Suppressor macrophage treated with lipopolysaccharide for 1 hour (primary cell): ENCODE data around the gene HLA-DPA1.
"Not testable (repeated sequence)": the region's sequence is repeated elsewhere in the genome, so short reads cannot be mapped to it uniquely, and the experiment has no call there.

Source experiments
- DNase-seq, 3 donors: peaks; one replicate each; pipeline ENCODE4 v3.0.0-alpha.2; 2020 to 2022

The HLA-DPA1 gene

DNA sequence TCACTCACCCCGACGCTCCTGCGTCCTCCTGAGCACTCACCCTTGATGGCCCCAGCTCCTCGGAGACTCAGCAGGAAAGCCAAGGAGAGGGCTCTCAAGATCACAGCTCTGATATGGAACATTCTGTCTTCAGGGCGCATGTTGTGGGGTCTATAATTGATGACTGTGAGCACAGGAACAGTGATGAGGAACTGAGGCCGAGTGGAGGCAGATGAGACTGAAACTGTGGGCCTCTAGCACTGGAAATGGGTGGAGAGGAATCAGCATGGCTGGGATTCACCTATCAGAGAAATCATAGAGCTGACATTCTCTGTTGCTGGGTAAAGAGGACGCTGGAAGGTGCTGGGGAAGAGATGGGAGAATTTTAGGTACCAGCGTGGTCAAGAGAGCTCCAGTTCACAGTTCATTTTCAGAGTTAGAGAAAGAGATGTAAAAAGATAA is at the start of gene HLA-DPA1:
Gene HLA-DPA1 (minus strand): TSS at position 219 of the 441 bp plus-strand sequence.
- peak; percentile 77 to 85 (median 82) for DNase-seq

DNA sequence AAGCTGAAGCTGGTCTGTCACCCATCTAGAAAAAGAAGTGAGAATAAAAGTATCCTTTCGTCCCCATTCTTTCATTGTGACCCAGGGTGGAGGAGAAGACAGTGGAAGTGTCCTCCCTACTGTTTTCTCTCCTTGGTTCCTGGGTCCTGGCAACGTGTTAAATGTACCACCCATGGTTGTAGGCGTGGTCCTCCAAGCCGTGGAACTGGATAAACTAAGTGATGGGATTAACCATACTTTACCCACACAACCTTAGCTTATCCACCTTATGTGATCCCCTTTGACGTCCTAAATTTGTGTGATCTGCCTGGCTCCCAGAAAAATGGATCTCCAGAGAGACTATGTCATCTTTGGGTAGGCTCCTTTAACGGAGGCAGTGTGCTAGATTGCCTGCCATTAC is 49.7 kb upstream of the HLA-DPA1 start:
- DNase-seq, result no peak

DNA sequence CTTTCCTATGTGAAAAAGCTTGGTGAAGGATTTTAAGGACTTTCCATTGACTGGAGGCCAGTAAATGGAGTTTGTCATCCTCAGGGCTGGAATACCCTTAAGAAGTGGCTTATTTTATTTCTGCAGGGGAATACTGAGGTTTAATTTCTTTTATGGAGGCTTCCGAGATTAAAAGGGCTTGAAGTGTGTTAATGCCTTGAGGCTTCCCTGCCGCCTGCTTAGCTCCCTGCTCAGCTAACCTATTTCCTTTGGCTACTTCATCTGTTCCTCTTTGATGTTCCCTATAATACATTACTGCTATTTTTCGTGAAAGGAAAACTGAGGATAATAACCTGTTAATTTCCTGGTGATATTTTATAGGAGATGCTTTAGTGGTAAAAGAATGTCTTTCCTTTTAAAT is 46.6 kb upstream of the HLA-DPA1 start:
- no peak for DNase-seq

DNA sequence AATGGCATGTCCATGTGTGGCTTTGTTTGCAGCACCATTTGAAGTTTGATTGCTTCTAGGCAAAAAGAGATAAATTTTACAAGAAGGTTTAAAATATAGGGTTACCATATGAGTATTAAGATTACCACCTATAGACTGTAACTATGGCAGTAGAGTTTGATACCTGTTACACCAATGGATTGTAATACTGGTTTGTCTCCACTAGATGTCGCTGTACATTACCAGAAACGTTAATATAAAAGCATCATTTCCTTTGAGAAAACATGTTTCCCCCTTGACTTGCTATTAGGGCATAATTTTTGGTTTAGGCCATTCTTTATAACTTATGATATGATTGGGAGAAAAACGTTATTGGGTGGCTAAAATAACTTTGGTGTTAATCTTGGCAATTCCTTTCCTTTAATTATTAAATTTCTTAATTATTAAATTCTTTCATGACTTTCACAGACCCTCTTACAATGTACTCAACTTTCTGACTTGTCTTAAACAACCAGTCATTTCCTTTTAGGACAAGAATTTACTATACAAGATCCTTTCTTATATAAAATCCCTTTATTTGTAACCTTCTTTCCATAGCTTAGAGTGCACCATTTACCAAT is 45.2 kb upstream of the HLA-DPA1 start:
- DNase-seq, result peak; percentile 66 to 84 (median 82)

DNA sequence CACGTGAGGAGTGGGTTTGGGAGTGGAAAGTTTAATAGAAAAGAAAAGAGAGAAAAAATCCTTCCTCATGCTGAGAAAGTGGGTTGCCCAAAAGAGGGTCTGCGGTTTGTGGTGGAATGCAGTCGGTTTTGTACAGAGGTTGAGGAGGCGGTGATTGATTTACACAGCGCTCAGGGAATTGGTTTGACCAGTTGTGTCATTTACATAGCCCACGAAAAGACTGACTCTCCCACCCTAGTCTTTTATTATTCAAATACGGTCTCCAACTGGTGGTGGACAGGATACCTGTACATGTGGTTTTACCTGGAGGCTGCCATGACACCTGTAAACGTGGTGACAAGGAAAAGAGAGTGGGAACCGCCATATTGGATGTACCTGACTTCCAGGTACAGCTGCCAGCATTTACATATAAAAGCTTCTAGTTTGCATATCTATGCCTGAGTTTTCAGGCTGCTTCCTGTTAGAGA is 44.4 kb upstream of the HLA-DPA1 start:
- DNase-seq, result no peak

DNA sequence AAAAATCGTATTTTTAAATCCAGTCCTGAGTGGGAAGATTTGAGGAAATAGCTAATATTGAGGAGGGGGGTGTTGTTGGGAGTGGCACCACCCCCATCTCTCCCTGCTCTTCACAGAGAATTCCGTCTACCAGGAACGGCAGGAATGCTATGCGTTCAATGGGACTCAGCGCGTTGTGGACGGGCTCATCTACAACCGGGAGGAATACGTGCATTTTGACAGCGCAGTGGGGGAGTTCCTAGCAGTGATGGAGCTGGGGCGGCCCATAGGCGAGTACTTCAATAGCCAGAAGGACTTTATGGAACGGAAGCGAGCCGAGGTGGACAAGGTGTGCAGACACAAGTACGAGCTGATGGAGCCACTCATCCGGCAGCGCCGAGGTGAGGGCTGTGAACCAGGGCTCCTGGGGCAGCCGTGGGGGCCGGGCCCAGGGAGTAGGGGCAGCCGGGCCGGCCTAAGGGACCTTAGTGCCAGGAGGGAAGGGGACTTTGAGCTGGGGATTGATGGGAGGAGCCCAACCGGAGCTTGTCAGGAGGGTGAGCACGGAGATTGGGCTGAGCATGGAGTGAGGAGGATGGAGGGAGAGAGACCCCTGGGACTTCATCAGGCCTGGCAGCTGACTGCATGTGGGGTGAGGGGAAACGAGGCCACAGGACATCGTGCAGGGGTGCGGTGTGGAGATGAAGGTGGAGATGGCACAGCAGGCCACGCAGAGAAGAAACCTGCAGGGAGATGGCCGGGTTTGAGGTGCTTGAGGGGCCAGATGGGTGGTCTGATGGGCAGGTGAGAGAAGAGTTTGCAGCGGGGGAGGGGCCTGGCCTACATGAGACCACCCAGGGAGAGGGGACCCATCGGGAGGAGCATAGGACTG is 43.6 kb upstream of the HLA-DPA1 start:
- DNase-seq, result no peak

DNA sequence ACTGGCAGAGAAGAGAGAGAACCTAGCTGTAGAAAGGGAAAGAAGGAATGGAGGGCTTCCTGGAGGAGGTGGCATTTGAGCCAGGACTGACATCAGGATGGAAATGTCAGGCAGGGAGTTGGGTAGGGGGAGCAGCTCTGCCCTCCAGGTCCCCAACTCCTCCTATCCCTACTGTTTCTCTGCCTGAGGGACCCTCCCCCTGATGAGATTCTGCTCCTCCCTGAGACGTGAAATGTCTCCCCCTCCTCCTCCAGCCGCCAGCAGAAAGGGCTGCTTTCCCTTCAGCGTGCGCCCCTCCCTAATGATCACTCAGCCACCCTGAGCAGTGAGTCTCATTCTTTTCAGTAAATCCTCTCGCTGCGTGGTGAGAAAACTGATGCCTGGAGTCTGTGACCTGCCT is 43.0 kb upstream of the HLA-DPA1 start:
- no peak for DNase-seq

DNA sequence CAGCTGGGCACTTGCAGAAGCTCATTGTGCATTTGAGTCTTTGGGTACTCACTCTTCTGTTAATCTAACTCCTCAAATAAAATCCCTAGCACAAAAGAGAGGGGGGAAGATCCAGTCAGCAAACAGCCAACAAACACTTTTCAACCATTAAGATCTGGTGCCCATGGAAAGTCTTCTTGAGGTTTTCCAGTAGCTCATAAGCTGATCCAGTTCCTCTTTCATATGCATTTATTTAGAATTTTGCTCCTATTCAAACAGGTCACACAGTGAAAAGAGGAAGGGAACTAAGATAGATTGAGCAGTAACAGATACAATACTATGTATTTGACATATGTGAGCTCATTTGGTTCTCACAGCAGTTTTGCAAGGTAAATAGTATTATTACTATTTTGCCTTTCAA is 41.0 kb upstream of the HLA-DPA1 start:
- DNase-seq, result peak; percentile 38 to 77 (median 63)

DNA sequence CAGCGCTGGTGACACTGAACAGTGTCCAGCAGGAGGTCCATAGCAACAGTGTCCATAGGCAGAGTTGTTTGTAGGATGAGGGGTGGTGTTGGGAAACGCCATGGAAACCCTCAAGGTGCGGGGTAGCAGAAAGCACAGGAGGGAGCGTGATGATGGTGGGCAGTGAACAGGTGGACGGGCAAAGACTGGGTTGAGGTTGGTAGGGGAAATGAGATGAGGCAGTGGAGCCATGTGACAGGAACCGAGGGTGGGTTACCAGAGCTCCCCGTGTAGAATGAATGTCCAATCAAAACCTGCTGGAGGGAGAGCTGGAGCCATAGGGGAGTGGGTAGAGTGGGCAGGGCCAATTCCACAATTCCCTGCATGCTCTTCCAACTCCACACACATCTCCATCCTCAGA is 40.3 kb upstream of the HLA-DPA1 start:
- no peak for DNase-seq

DNA sequence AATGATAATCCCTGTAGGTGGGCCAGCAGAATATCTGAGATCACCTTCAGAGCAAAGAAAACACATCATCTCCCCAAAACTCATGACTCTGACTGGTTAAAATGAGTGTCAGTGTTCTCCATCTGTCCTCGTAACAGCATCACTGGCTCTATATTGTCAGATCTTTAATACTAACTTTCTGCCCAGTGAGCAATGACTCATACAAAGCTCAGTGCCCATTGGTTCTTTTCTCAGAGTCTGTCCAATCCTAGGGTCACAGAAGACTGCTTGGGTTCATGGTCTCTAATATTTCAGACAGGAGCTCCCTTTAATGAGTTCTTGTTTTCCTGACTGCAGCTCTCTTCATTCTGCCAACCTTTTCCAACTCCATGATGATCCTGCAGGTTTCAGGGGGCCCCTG is 38.7 kb upstream of the HLA-DPA1 start:
- DNase-seq, result peak; percentile 55 to 80 (median 70)

DNA sequence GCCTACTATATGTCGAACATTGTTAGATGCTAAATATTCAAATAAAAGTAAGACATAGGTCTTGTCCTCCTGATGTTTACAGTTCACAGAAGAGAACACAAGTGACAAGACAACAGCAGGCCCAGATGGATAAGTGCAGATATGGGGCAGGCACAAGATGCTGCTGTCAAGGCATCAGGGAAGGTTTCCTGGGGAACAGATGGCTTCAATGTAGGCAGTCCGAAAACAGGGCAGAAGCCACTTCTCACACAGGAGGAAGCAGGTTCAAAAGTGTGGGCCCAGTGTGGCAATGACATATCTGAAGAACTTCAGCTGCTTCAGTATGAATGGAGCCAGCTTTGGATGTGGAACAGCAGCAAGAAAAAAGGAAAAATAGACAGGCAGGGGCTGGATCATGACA is 34.9 kb upstream of the HLA-DPA1 start:
- no peak for DNase-seq

DNA sequence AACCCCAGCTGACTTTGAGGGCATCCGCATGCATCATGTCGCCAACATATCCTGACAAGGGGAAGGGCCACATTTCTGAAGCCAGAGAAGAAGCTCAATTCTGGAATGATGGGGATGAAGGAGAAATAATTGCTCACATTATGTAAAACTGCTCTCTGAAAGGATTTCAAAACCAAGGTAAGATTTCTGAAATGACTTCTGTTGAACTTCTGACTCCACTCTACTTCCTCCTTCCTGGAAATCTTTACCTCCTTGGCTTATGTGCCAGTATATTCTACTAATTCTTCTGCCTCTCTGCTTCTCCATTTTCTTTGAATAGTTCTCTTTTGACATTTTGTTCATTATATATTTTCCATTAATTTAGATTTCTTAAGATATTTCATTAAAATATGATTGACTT is 34.2 kb upstream of the HLA-DPA1 start:
- peak in 2 of 3 donors; percentile 39 to 47 for DNase-seq

DNA sequence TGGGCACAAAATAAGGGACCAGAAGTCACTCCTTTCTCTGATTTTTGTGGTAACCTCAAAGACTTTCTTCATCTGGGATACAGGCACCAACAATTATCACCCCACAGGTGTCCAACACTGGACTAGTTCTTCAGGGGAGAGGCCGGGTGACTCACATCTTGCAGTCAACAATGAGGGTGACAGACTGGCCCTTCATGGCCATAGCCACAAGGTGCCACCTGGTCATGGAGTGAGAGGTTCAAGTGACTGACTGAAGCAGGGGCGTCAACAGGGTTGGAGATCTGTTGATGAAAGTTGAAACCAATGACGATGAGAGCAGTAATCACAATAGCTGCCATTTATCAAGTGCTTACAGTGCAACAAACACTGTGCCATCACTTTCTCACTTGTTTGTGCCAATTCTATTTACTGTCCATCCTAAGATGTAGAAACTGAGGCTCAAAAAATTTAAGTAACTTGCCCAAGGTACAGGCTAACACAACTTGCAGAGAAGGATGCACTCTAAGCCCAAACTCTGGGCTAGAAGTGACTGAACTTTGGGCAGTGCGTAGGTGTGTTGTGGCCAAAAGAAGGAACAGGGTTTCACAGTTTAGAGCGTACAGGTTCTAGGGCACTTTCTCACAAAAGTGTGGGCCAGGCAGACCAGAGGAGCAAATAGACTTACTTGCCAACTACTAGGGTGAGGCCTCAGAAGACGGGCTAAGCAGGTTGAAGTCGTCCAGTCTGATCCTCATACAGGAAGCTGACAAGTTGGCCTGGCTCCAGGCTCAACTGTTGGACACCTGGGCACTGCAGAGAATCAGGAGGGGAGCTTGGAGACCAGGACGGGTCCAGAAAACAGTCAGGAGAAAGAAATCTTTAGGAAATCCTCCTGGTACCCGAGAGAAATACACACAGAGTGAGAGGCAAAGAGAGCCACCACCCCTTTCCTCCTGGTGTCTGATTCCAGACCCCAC is 32.7 kb upstream of the HLA-DPA1 start:
- no peak for DNase-seq

DNA sequence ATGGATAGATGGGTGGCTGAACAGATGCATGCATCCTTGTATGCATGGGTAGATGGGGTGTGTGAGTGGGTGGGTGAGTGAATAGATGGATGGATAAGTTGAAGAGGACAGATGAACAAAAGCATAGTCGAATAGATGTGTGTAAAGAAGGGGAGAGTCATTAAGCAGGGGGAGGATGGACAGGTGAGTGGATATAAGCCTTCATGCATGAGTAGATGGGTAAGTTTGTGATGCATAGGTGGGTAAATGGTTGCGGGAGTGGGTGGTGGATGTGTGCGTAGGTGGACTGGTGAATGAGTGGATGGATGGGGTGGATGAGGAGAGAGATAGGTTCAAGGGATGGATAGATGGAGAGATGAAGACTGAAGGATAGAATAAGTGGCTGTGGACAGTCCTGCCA is 31.9 kb upstream of the HLA-DPA1 start:
- DNase-seq, result no peak

DNA sequence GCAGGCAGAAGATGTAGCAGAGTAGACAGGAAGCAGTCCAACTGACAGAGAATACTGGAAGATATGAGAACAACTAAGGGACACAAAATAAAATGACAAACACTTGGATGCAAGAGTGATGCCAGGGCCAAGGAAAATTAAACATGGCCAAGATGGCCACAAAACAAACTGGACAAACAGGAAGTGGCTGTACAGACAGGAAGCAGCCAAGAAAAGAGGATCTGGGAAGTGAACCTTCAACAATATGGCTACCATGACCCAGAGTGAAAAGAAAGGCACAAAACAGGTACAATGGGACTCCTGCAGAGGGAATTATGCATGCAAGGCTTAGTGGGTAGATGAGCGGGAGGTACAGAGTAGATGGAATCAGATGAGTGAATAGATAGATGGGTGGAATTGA is 31.4 kb upstream of the HLA-DPA1 start:
- DNase-seq, result no peak

DNA sequence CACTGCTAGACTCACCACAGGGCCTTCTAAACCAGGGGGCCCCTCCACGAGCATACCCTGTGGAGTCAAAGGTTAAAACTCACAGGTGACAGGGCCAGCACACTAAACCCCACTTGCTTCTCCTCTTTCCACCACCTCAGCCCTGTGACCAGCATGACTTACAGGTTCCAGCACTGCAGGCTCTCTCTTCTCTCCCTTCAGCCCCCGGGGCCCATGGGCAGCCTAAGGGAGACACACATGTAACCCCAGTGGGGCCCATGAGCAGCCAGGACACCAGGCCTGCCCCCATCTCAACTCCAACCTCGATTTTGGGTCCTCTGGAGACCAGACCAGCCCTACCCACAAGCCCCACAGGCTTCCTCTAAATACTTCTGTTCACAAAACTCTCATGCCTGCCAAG is 30.3 kb upstream of the HLA-DPA1 start:
- DNase-seq, result no peak

DNA sequence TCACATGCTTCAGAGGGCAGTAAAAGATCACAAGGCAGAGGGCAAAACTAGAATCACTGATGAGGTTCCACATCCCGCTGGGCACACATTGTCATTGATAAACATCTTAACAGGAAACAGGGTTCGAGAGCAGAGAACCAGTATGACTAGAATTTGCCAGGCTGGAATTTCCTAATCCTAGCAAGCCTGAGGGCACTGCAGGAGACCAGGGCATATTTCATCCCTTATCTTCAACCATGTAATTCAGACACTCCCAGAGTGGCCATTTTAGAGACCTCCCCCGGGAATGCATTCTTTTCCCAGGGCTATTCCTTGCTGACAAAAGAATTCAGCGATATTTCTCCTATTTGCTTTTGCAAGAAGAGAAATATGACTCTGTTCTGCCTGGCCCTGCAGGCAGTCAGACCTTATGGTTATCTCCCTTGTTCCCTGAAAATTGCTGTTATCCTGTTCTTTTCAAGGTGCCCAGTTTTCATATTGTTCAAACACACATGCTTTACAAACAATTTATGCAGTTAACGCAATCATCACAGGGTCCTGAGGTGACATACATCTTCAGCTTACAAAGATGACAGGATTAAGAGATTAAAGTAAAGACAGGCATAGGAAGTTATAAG is 27.8 kb upstream of the HLA-DPA1 start:
- DNase-seq, result not testable (repeated sequence)

DNA sequence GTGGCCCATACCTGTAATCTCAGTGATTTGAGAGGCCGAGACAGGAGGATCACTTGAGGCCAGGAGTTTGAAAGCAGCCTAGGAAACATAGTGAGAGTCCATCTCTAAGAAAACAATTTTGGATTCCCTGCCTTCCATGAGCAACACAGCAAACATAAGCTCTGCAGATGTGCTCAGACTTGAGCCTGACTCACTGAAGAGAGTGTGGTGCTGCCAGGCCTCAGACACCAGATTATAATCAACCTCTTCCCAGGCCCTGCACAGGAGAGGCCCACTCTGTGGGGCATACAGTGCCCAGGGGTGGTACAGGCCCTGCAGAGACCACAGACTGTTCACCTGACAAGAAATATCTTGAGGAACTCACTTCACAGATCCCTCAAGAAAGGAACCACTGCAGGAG is 22.2 kb upstream of the HLA-DPA1 start:
- DNase-seq, result no peak

DNA sequence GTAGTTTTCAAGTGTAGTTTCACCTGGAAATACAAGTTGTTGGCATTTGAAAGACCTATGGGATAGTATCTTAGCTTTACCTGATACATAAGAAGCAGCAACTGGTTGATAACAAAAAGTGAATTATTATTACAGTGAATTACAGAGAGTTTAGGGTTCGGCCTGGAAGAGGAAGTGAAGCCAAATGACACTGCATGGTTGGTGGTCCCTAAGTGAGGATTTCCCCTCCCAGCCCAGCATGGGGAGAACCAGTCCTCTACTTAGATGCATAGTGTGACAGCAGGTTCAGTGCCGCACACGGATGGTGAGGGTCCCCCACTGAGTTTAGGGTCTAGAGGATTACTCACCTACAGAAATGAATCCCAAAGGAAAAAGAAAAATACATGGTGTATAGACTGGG is 20.4 kb upstream of the HLA-DPA1 start:
- DNase-seq, result no peak

DNA sequence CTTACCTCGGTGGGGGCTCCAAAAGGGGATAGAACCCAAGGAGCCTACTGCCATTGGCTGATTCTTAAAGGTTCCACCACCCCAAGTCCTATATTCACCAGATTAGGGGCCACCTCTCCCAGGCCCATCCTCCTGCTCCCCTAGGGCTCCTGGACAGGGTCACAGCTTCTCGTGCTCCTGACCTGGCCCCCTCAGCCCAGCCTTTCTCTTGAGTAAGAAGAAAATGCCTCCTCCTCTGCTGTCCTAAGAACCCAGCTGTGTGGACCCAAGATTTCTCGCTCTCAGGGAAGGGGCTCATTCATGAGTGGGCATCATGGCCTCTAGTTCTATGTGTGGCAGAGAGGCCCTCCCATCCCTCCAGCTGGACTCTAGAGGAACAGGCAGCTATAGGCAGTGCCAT is 18.9 kb upstream of the HLA-DPA1 start:
- no peak for DNase-seq

DNA sequence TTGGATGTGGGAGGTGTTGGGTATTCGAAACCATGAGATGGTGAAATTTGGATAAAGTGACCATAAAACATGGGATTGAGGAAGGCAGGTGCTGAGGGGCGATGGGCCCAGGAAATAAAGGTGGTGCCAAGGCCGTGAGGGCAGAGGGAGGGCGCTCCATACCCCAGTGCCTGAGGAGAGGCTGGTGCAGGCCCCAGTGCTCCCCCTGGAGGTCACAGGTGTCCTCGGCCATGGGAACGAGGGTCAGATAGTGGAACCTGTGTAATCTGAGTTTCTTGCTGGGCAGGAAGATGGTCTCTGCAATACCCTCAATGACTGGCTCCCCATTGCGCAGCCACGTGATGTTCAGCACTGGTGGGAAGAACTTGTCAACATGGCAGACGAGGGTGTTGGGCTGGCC is 18.5 kb upstream of the HLA-DPA1 start:
- DNase-seq, result peak; percentile 33 to 60 (median 51)

DNA sequence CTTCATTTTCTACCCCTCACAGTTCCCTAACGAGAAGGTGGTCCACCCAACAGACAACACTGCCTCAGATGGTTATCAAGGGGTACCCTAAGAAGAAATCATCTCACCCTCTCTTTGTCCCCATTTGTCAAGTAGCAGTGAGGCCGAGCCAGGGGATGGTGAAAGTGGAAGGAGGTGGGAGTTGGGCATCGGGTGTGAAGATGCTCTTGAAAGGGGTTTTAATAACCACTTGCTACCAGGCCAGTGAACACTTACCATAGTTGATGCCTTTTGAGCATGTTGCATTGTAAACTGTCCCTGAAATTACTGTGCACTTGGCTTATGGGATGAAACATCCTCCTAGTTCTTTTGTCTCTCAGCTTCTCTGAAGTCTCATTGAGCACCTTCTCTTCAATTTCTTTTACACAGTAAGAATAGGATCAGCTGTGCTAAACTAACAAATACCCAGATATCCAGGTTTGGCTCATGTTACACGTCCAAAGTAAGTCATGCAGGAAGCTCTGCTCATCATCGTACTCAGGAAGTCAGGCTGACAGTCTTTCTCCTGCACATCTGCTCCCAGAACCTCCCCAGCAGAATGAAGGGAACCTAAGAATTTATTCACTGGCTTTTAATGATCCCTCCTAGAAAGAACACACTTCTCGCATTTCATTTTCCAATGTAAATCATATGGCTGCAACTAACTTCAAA is 15.6 kb upstream of the HLA-DPA1 start:
- no peak for DNase-seq
